HepG2 (cell line): ENCODE data around the gene SRCIN1. TPM values are rescaled to one million over a fixed set of nuclear protein-coding genes. Genes with fewer than 3 reads are reported as not detected.

ENCODE experiments used
- ARID5B ChIP-seq: IDR thresholded peaks from 2 replicates; pipeline ENCODE4 v1.4.0; 2020; ENCODE audit warnings: mild to moderate bottlenecking, missing genetic modification reagents
- E2F2 ChIP-seq: sonication (generic); formaldehyde crosslinking; IDR thresholded peaks from 2 replicates; pipeline ENCODE4 v1.4.0; 2020; ENCODE audit warnings: missing genetic modification reagents, borderline replicate concordance
- EP300 ChIP-seq, 3 experiments: sonication (generic) in 1 of 3; formaldehyde crosslinking in 1 of 3; IDR thresholded peaks; 2 replicates each; pipeline versions ENCODE4 v1.5.1 to v1.6.1; 2011 to 2020; ENCODE audit warnings: low read depth in 2 of 3, low read length in 2 of 3, borderline replicate concordance in 1 of 3, improper control_type of control experiment in 1 of 3, mild to moderate bottlenecking in 1 of 3, missing genetic modification reagents in 1 of 3, moderate library complexity in 1 of 3
- HOXA3 ChIP-seq: sonication (generic); formaldehyde crosslinking; IDR thresholded peaks from 2 replicates; pipeline ENCODE4 v1.5.0; 2020; ENCODE audit warnings: missing genetic modification reagents
- IRF9 ChIP-seq: sonication (generic); formaldehyde crosslinking; IDR thresholded peaks from 2 replicates; pipeline ENCODE4 v1.8.0; 2022; ENCODE audit warnings: missing genetic modification reagents, mild to moderate bottlenecking, borderline replicate concordance
- MATR3 ChIP-seq: sonication (generic); formaldehyde crosslinking; IDR thresholded peaks from 2 replicates; pipeline ENCODE4 v1.4.0; 2020; ENCODE audit warnings: missing genetic modification reagents
- NFRKB ChIP-seq: fragments of 450-650 bp; IDR thresholded peaks from 2 replicates; pipeline ENCODE4 v1.6.1; 2017
- SAFB2 ChIP-seq: sonication (generic); formaldehyde crosslinking; IDR thresholded peaks from 2 replicates; pipeline ENCODE4 v1.5.1; 2020; ENCODE audit warnings: missing genetic modification reagents, low read depth, mild to moderate bottlenecking, borderline replicate concordance
- SYNCRIP ChIP-seq: fragments of 200-400 bp; formaldehyde crosslinking; IDR thresholded peaks from 2 replicates; pipeline ENCODE4 v1.6.1; 2018; ENCODE audit warnings: mild to moderate bottlenecking, low read depth, low read length; ENCODE audit not compliant: insufficient read depth
- XRCC5 ChIP-seq: fragments of 200-400 bp; formaldehyde crosslinking; optimal IDR thresholded peaks from 2 replicates; pipeline ENCODE3; 2017; ENCODE audit warnings: mild to moderate bottlenecking, low read length
- ZBTB26 ChIP-seq: IDR thresholded peaks from 2 replicates; pipeline ENCODE4 v1.6.1; 2016; ENCODE audit warnings: missing compliant biosample characterization, missing genetic modification reagents, borderline replicate concordance
- ZFP90 ChIP-seq: sonication (generic); formaldehyde crosslinking; IDR thresholded peaks from 2 replicates; pipeline ENCODE4 v1.8.0; 2022; ENCODE audit warnings: missing genetic modification reagents, mild to moderate bottlenecking, inconsistent platforms, borderline replicate concordance
- ZNF12 ChIP-seq: sonication (generic); formaldehyde crosslinking; IDR thresholded peaks from 2 replicates; pipeline ENCODE4 v1.5.0; 2020; ENCODE audit warnings: missing genetic modification reagents
- ZNF136 ChIP-seq: sonication (generic); formaldehyde crosslinking; IDR thresholded peaks from 2 replicates; pipeline ENCODE4 v1.8.1; 2022; ENCODE audit warnings: low read depth, mild to moderate bottlenecking, moderate library complexity, missing genetic modification reagents
- ZNF275 ChIP-seq: sonication (generic); formaldehyde crosslinking; IDR thresholded peaks from 2 replicates; pipeline ENCODE4 v1.8.0; 2022; ENCODE audit warnings: missing genetic modification reagents, mild to moderate bottlenecking, inconsistent platforms, borderline replicate concordance
- ZNF598 ChIP-seq: sonication (generic); formaldehyde crosslinking; IDR thresholded peaks from 2 replicates; pipeline ENCODE4 v1.5.1; 2020; ENCODE audit warnings: mild to moderate bottlenecking, missing genetic modification reagents, borderline replicate concordance
- ZNF720 ChIP-seq: sonication (generic); formaldehyde crosslinking; IDR thresholded peaks from 2 replicates; pipeline ENCODE4 v1.4.0; 2020; ENCODE audit warnings: missing genetic modification reagents
- ZNF775 ChIP-seq: sonication (generic); formaldehyde crosslinking; IDR thresholded peaks from 2 replicates; pipeline ENCODE4 v1.4.0; 2020; ENCODE audit warnings: missing genetic modification reagents, mild to moderate bottlenecking, moderate library complexity, borderline replicate concordance
- ZSCAN25 ChIP-seq: sonication (generic); formaldehyde crosslinking; IDR thresholded peaks from 2 replicates; pipeline ENCODE4 v1.8.0; 2022; ENCODE audit warnings: mild to moderate bottlenecking, missing genetic modification reagents
- ZSCAN5A ChIP-seq: sonication (generic); formaldehyde crosslinking; IDR thresholded peaks from 2 replicates; pipeline ENCODE4 v1.8.0; 2022; ENCODE audit warnings: mild to moderate bottlenecking, missing genetic modification reagents, borderline replicate concordance
- polyA plus RNA-seq, 8 experiments: library from polyadenylated mRNA; depleted of rRNA in 3 of 8; stranded (reverse) in 7 of 8; unstranded in 1 of 8; fragments of >200 nt; fragmentation: Illumina TruSeq in 4 of 8; extraction: Trizol in 4 of 8; gene quantifications; 2 replicates each; pipeline versions ENCODE4 v1.2.1 to v1.2.3, GENCODE V29; 2011 to 2016; ENCODE audit warnings: low read depth in 4 of 8, missing spikeins in 1 of 8, mixed read lengths in 1 of 8; ENCODE audit not compliant: insufficient read depth in 1 of 8
- total RNA-seq, 5 experiments: library from RNA; depleted of rRNA; stranded (reverse); fragments of >200 nt; fragmentation: Illumina TruSeq; extraction: Trizol; gene quantifications; 2 replicates each; pipeline ENCODE4 v1.2.3, GENCODE V29; 2016; ENCODE audit warnings: low read depth in 1 of 5

The SRCIN1 gene
- total and polyA plus RNA-seq, 2 of the 13 experiments (the other 11 are each of a cell fraction or from before 2014, with no cell fraction given), result 1.2 to 9.6 TPM

- TF ChIP-seq IRF9 (CRISPR knock-in tag) (no peak), ZBTB26 (CRISPR knock-in tag) (no peak), ZNF720 (CRISPR knock-in tag) (no peak), XRCC5 (no peak), ZFP90 (no peak), SAFB2 (CRISPR knock-in tag) (no peak), ZNF12 (no peak), NFRKB (no peak), EP300 (IDR thresholded peaks at IDR 0.05; ENCODE audit: low read depth in 2 of 2, low read length in 2 of 2) (peak in 1 of 2 experiments; percentile 34; a peak in 1 of 4 replicates), EP300 (CRISPR knock-in tag; IDR thresholded peaks at IDR 0.05; ENCODE audit: borderline replicate concordance) (no peak), E2F2 (CRISPR knock-in tag) (no peak), ZNF598 (CRISPR knock-in tag) (no peak), ZSCAN5A (CRISPR knock-in tag) (no peak), ZSCAN25 (CRISPR knock-in tag) (no peak), ZNF136 (no peak), MATR3 (CRISPR knock-in tag) (no peak), SYNCRIP (no peak), HOXA3 (CRISPR knock-in tag) (no peak), ARID5B (CRISPR knock-in tag) (no peak), ZNF775 (CRISPR knock-in tag) (no peak), ZNF275 (CRISPR knock-in tag) (no peak)
Measured at GRCh38 chr17:38619451-38619795, 13.7 kb upstream of the SRCIN1 start (continued).
